ENCODE measurements around the gene ZNF134. TPM values are rescaled to one million over a fixed set of nuclear protein-coding genes. Genes with fewer than 3 reads are reported as not detected.

ZNF134 gene
- total RNA-seq, 1 donor from 2014 or later, result 23.8 TPM

DNA sequence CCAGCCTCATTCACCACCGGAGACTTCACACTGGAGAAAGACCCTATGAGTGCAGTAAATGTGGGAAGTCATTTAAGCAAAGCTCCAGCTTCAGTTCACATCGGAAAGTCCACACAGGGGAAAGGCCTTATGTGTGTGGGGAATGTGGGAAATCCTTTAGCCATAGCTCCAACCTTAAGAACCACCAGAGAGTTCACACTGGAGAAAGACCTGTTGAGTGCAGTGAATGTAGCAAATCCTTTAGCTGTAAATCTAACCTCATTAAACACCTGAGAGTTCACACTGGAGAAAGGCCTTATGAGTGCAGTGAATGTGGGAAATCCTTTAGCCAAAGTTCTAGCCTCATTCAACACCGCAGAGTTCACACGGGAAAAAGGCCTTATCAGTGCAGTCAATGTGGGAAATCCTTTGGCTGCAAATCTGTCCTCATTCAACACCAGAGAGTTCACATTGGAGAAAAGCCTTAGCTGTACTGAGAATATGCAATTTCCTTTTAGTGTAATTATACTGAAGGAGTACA lies 27.7 kb downstream of the ZNF134 start:
- no peak for DNase-seq (ENCODE audit: low read depth)

DNA sequence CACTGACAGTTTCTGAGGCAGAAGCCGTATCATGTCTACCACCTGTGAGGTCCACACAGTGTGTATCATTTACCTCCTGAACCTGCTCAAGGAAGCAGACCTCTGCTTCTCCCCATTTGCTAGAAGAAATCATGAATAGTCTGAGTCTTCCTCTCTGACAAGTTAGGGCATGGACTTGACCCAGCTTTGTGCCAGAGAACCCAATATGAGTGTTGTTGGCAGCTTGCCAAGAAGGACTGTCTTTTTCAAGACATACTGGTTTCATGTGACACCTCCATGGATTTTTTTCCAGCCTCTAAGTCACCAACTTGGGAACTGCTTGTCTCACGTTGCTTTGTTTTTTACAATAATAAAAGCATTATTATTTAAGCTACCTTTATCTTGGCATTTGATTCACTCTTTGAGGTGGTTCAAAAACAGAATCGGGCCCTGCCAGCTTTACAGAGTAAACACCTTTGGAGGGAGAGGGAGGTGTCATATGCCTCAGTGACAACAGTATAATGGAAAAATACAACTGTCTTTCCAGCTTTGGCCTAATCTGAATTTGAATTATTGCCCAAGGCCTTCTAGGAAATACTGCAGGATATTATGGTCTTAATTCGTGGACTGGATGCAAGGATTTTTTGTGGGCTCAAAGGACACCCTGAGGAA lies 28.5 kb downstream of the ZNF134 start:
- no peak for DNase-seq (ENCODE audit: low read depth)

DNA sequence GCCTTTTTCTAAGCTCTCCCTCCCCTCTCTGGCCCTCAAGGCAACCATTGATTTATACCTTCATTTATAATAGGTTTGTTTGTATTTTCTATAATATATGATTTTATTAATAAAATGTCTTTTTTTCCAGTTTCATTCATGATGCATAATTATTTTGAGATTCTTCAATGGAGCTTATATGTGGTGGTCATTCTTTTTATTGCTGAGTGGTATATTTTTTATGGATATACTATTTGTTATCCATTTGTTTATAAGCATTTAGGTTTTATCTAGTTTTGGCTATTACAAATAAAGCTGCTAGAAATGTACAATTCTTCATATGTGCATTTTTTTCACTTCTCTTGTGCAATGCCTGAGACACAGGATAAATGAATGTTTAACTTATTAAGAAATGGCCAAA lies 29.7 kb downstream of the ZNF134 start:
- no peak for DNase-seq (ENCODE audit: low read depth)

DNA sequence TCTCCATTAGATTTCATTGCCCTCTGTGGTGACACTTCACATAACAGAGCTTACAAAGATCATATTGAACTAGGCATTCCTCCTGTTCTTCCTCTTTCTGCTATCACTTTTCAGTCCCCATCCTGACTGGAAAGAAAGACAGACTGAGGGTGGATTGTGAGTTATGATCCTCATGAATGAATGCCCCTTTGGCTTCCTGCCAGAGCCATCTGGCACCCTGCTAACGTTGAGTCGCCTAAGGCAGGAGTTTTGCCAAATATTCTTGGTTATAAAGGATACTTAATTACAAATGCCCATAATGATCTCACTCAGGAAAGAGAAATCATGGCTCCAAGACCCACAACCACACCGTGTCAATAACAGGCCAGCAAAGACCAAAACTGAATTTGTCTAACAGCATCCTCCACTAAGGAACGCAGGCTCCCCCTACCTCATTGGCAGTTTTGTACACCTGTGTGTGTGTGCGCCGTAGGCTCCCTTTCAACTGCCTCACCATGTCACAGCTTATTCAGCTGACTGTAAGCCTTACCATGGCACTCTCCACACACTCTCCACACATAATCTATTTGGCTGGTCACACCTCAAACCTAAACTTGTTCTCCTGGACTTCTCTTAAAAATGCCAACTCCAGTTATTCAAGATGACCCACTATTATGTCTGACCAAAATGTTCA lies 34.4 kb downstream of the ZNF134 start:
- DNase-seq (ENCODE audit: low read depth), result no peak

DNA sequence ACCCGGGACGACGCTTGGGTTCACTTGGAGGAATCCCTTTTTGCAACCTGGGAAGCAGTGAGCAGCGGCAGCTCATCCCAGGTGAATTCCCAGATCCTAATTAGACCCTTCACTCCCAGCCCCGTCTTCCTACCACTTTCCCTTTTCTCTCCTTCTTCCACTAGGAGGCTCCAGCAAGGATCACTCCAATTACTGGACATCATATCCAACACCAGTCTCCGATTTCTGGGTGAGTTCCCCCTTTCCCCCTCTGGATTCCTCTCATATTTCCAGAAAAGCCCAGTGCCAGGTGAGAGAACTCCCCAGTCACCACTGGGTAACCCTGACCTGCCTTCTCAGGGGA lies 37.6 kb downstream of the ZNF134 start:
- DNase-seq (ENCODE audit: low read depth), result no peak

DNA sequence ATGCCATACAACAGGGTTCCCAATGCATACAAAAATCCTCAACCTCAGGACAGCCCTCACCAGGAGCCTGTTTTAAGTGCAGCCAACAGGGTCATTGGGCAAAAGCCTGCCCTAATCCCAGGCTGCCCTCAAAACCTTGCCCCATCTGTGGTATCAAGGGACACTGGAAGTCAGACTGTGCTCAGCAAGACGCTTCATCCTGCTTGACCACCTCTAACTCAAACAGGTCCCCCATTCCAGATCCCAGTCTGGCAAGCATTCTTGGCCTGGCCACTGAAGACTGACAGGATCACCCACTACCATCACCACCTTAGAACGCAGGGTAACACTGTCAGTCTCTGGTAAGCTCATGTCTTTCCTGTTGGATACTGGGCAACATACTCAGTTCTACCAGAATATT lies 39.6 kb downstream of the ZNF134 start:
- no peak for DNase-seq (ENCODE audit: low read depth)

DNA sequence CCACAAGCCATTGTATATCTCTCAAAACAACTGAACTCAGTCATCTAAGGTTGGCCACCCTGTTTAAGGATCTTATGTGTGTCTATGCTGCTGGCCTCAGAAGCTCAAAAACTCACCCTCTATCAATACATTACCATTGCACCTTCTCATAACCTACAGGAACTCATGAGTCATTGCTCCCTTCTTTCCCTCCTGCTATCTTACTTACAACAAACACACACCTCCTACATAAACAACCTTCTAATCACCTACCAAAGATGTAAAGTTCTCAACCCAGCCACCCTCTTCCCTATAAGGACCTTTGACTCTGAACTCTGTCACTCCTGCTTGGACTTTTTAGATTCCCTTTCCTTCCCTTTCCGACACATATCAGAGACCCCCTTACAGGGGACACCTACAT lies 41.4 kb downstream of the ZNF134 start:
- DNase-seq (ENCODE audit: low read depth), result no peak

DNA sequence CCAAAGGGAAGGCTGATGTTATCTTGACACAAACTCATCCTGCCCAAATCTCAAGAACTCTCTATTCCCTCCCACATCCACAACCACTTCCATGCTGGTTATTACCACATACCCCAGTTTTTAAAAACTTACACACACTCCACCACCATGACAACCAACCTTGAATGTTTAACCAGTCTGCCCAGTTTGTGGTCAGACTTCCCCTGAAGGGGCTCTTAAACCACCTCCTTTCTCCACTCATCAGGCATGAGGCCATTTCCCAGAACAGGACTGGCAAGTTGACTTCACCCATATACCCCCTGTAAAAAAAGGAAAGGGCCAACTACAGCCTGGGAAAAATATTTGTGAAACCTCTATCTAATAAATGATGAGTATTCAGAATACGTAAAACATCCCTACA lies 42.3 kb downstream of the ZNF134 start:
- DNase-seq (ENCODE audit: low read depth), result no peak

DNA sequence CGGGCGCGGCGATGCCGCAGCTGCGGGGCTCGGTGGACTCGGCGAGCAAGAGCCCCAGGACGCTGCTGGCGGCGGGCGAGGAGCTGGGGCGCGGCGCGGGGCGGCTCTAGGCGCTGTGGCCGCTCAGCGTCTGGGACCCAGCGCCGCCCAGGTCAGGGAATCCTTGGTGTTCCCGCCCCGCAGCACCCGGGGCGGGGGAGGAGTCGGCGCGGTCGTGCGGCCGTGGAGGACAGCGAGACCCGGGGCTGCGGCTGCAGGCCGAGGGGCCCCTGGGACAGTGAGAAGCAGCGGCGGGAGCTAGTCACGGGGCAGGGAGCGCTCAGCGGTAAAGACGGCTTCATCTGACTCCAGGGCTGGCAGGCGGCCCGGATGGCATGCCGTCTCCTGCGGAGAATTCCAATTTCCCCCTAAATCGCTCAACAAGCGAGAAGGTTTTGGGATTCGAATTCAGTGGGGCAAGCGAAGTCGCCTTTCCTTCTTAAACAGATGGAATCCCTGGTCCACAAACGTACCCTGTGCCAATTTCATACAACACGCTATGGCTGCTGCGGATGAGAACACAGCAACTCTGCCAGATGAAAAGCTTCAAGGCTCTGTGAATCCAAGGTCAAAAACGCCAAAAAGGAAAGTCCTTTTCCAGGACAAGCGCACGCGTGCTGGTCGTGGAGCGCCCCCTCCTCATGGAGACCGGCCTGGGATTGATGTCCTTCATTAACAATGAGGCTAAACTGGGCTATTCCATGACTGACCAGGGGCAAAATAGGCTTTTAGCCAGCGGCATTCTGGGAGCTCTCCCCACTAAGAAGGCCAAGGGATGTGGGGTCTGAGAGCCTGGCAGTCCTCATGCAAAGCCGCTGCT lies 50.5 kb downstream of the ZNF134 start:
- peak; percentile 6 for DNase-seq (ENCODE audit: low read depth)

DNA sequence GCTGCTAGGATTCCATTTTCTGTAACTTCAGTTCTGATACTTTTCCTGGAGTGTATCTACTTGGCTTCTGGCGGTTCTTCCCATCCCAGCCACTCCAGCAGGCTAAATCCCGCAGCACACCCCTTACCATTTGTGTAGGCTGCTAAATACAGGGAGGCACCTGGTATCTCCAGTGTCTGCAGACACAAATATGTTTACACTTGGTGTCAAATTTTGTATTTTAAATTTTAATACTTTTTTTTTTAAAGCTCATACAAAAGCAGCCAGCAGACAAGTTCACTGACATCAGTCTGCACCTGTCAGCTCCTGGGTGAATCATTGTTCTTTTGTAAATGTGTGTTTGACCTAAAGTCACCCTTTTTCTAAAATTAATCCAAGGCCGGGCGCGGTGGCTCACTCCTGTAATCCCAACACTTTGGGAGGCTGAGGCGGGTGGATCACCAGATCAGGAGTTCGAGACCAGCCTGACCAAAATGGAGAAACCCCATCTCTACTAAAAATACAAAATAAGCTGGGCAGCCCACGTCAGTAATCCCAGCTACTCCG lies 51.3 kb downstream of the ZNF134 start:
- DNase-seq (ENCODE audit: low read depth), result no peak

DNA sequence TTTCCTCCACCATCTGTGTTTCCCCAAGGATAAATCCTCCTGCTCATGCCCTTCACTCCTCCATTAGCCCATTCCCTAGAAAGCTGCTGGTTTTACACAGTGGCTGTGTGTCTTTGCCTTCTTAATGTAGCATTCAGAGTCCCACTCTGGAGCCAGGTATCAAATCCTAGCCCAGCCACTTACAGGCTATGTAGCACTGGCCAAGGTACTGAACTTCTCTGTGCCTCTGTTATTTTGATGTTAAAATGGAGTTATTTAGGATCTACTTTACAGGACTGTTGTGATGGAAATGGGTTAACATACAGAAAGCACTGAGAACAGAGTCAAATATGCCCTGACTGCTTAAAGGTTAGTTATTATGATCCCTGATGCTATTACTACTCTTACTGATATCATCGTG lies 53.2 kb downstream of the ZNF134 start:
- DNase-seq (ENCODE audit: low read depth), result no peak

DNA sequence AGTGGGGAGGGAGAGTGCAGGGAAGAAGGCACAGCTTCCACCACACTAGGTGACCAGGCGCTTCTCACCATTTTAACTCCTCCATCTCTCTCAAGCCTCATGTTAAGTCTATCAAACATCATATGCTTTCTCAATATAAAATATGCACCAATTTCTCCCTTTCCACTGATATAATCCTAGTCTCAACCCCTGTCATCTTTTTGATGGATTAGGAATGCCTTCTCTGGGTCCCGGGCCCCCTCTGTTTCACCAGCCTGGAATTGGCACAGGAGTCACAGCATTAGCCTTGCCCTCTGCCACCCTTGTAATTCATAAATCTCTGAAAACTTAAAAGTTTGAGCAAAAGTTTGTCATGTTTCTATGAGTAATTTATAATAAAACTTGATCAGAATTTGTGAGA lies 54.6 kb downstream of the ZNF134 start, which contains the start of gene ZSCAN4:
ZSCAN4 (plus strand) TSS at position 301 of the 400 bp plus-strand sequence. CDS start 7,211 bp downstream, outside the sequence.
- no peak for DNase-seq (ENCODE audit: low read depth)

DNA sequence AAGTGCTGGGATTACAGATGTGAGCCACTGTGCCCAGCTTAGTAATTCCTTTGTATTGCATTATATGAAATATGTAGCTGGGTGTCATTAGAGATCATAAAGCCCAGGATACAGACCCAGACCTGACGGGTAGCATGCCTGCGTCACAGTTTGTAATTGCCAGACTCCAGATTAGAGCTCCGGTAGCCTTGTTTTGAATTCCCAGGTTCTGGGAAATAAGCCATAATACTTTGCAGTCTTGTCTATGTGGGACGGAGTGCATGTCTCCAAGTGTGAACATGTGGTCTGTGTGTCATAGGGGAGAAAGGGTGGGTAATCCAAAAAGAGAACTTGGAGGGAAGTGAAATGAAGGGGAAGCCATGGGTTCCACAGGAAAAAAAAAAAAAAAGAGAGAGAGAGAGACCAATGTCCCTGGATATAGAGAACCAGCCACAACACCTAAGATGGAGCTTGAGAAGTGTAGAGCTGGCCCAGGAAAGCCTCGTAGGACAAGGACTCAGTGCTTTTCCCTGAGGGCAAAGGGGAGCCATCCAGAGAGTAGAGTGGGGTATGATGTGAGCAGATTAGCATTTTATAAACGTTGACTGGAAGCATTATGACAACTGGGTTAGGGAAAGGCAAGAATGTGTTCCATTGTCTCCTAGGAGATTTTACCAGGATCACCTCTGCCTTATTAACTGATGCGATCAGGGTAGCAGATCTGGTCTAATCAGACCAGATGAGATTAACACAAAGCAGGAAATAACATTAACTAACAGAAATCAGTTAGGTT lies 57.3 kb downstream of the ZNF134 start:
- no peak for DNase-seq (ENCODE audit: low read depth)

DNA sequence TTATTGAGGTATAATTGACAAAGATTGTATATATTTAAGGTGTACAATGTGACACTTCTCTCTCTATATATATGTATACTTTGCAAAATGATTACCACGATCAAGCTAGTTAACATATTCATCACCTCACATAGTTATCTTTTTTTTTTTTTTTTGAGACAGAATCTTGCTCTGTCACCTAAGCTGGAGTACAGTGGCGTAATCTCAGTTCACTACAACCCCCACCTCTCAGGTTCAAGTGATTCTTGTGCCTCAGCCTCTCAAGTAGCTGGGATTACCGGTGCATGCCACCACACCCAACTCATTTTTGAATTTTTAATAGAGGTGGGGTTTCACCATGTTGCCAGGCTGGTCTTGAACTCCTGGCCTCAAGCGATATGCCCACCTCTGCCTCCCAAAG lies 58.4 kb downstream of the ZNF134 start:
- no peak for DNase-seq (ENCODE audit: low read depth)

Other genes with a start within 250 kb of the ZNF134 start
- gene ZNF548, start 224.4 kb upstream of the ZNF134 start, total RNA-seq, result 23.4 and 24.9 TPM in 2 replicates
- gene ZNF17, start 203.1 kb upstream of the ZNF134 start, total RNA-seq, result 7.6 and 19.4 TPM in 2 replicates
- 11.6 and 15.8 TPM in 2 replicates for gene ZNF749, start 178.9 kb upstream of the ZNF134 start, total RNA-seq
- gene VN1R1, start 157.1 kb upstream of the ZNF134 start, total RNA-seq, result 0.35 and 0.75 TPM in 2 replicates
- 18.9 and 23.5 TPM in 2 replicates for gene ZNF772, start 136.7 kb upstream of the ZNF134 start, total RNA-seq
- gene ZNF419, start 126.5 kb upstream of the ZNF134 start, total RNA-seq, result 6.3 and 10.2 TPM in 2 replicates
- gene ZNF773, start 114.3 kb upstream of the ZNF134 start, total RNA-seq, result 18.9 and 22.1 TPM in 2 replicates
- 7.5 and 9.2 TPM in 2 replicates for gene ZNF549, start 86.9 kb upstream of the ZNF134 start, total RNA-seq
- 5.2 and 8.4 TPM in 2 replicates for gene ZNF550, start 54.4 kb upstream of the ZNF134 start, total RNA-seq
- gene ZNF416, start 35.3 kb upstream of the ZNF134 start, total RNA-seq, result 4.3 and 6.4 TPM in 2 replicates
- gene ZIK1, start 30.1 kb upstream of the ZNF134 start, total RNA-seq, result 5.0 and 8.3 TPM in 2 replicates
- gene ZNF530, start 14.4 kb upstream of the ZNF134 start, total RNA-seq, result 3.8 and 11.8 TPM in 2 replicates
- 7.8 and 17.2 TPM in 2 replicates for gene ZNF211, start 18.9 kb downstream of the ZNF134 start, total RNA-seq
- gene ZSCAN4, start 54.7 kb downstream of the ZNF134 start, total RNA-seq, result not detected in 2 replicates
- 6.8 and 8.6 TPM in 2 replicates for gene ZNF551, start 67.7 kb downstream of the ZNF134 start, total RNA-seq
- 1.7 and 4.2 TPM in 2 replicates for gene ZNF154, start 95.0 kb downstream of the ZNF134 start, total RNA-seq
- 5.9 and 10.5 TPM in 2 replicates for gene ZNF671, start 113.4 kb downstream of the ZNF134 start, total RNA-seq
- gene ZNF776, start 132.6 kb downstream of the ZNF134 start, total RNA-seq, result 13.2 and 18.5 TPM in 2 replicates
- 16.2 and 18.1 TPM in 2 replicates for gene ZNF586, start 155.4 kb downstream of the ZNF134 start, total RNA-seq
- 11.8 and 17.7 TPM in 2 replicates for gene ZNF552, start 200.7 kb downstream of the ZNF134 start, total RNA-seq
- gene ZNF587B, start 216.1 kb downstream of the ZNF134 start, total RNA-seq, result 29.9 and 35.1 TPM in 2 replicates
- gene ZNF587, start 235.6 kb downstream of the ZNF134 start, total RNA-seq, result 29.0 and 75.3 TPM in 2 replicates

All from renal cortical epithelial cell (primary cell).